SJSA1 (cell line): Measurements from ENCODE around the gene FBXO38. TPM values are rescaled to one million over a fixed set of nuclear protein-coding genes. Genes with fewer than 3 reads are reported as not detected.

ENCODE experiments used
- DNase-seq, 2 experiments: peaks; one replicate each; pipeline ENCODE4 v3.0.0-alpha.2; 2015 to 2020; ENCODE audit warnings: low spot score in 2 of 2, low read depth in 1 of 2
- H3K27ac ChIP-seq: fragments of 250-450 bp; sonication (Bioruptor Pico); 2 replicates; pipeline ENCODE4 v1.5.1; 2020; ENCODE audit warnings: mild to moderate bottlenecking, moderate library complexity
- H3K27me3 ChIP-seq: fragments of 250-450 bp; sonication (Bioruptor Pico); replicated peaks from 2 replicates; pipeline ENCODE4 v1.5.1; 2020; ENCODE audit warnings: mild to moderate bottlenecking, moderate library complexity
- H3K36me3 ChIP-seq: fragments of 250-450 bp; sonication (Bioruptor Pico); 2 replicates; pipeline ENCODE4 v1.5.1; 2020; ENCODE audit warnings: mild to moderate bottlenecking
- H3K4me1 ChIP-seq: fragments of 250-450 bp; sonication (Bioruptor Pico); replicated peaks from 2 replicates; pipeline ENCODE4 v1.6.1; 2021; ENCODE audit warnings: mild to moderate bottlenecking
- H3K4me3 ChIP-seq: fragments of 250-450 bp; sonication (Bioruptor Pico); 2 replicates; pipeline ENCODE4 v1.5.1; 2020; ENCODE audit warnings: mild to moderate bottlenecking
- H3K9me3 ChIP-seq: fragments of 250-450 bp; sonication (Bioruptor Pico); replicated peaks from 2 replicates; pipeline ENCODE4 v1.5.1; 2020; ENCODE audit warnings: mild to moderate bottlenecking
- total RNA-seq: library from RNA; depleted of rRNA; stranded (reverse); fragments of >200 nt; shearing (Covaris generic); gene quantifications from 2 replicates; pipeline ENCODE4 v1.2.3, GENCODE V29; 2014; rRNA removed

The FBXO38 gene
- total RNA-seq, 1 experiment from 2014 or later: 58.4 TPM

DNA sequence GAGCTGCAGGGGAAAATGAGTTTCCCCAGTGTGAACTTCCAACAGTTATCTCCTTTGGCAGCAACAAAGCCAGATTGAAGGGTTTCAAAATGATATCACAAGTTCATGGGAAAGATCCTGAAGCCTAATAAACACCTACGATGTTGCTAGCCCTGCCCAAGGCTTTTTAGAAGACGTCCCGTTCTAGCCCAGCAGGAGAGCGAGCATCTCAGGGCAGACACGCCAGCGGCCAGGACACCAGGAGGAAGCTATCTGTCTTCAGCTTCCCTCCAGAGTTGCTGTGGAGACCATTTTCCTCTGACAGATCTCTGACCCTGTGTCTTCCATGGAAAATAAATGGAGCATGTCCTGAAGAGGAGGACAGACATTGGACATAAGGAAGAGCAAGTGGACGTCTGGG lies 98.4 kb downstream of the FBXO38 start:
- Histone ChIP-seq H3K9me3 (0 out of 2 replicates have a peak, but pooled peaks cover 4% of the 10 kb centered on the region), H3K27ac (no peak overlapping the region), H3K4me3 (no peak overlapping the region), H3K4me1 (no peaks in the 10 kb centered on the region), H3K36me3 (no peaks in the 10 kb centered on the region), H3K27me3 (peaks cover 14% of the 10 kb centered on the region)
- no peak for DNase-seq

GRCh38 chr5:148482697-148483462 lies 99.1 kb downstream of the FBXO38 start:
- H3K4me3 ChIP-seq: no peak overlapping the region
- H3K4me1 ChIP-seq: no peaks in the 10 kb centered on the region
- no peak overlapping the region for H3K27ac ChIP-seq
- DNase-seq: peak; percentile 36 to 55
- 0 out of 2 replicates have a peak, but pooled peaks cover 4% of the 10 kb centered on the region for H3K9me3 ChIP-seq
- H3K36me3 ChIP-seq: no peaks in the 10 kb centered on the region
- peaks cover 9% of the 10 kb centered on the region for H3K27me3 ChIP-seq

GRCh38 chr5:148483750-148484149 lies 100.0 kb downstream of the FBXO38 start:
- no peaks in the 10 kb centered on the region for H3K4me1 ChIP-seq
- H3K36me3 ChIP-seq: no peaks in the 10 kb centered on the region
- no peak overlapping the region for H3K27ac ChIP-seq
- no peak for DNase-seq
- H3K4me3 ChIP-seq: no peak overlapping the region
- peaks cover 7% of the 10 kb centered on the region; the same call in 1 of the 2 replicates for H3K27me3 ChIP-seq
- H3K9me3 ChIP-seq: 0 out of 2 replicates have a peak, but pooled peaks cover 4% of the 10 kb centered on the region

DNA sequence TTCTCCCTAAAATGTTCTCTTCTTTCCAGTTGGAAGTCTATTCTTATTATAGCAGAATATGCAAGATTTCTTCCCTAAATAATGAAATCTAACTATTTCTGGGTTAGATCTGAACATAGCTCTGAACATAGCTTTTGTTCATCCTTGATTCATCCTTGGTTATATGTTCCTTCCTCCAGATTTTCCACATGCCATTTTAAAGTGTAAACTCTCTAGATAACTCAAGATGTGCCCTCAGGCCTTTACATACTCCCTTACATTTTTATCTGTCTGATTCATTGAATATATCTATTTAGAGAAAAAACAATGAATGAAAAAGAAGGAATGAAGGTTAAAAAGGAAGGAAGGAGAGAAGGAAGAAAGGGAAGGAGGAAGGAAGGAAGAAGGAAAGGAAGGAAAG lies 100.9 kb downstream of the FBXO38 start:
- H3K4me1 ChIP-seq: no peaks in the 10 kb centered on the region
- no peak overlapping the region for H3K27ac ChIP-seq
- H3K4me3 ChIP-seq: no peak overlapping the region
- no peak for DNase-seq
- no peaks in the 10 kb centered on the region for H3K36me3 ChIP-seq
- 0 out of 2 replicates have a peak, but pooled peaks cover 4% of the 10 kb centered on the region for H3K9me3 ChIP-seq
- peaks cover 7% of the 10 kb centered on the region; the same call in 1 of the 2 replicates for H3K27me3 ChIP-seq

- Histone ChIP-seq H3K4me3 (no peak overlapping the region), H3K27me3 (peaks cover 15% of the 10 kb centered on the region), H3K9me3 (0 out of 2 replicates have a peak, but pooled peaks cover 4% of the 10 kb centered on the region), H3K4me1 (no peaks in the 10 kb centered on the region), H3K36me3 (no peaks in the 10 kb centered on the region), H3K27ac (no peak overlapping the region)
- no peak for DNase-seq
These were observed 102.7 kb downstream of the FBXO38 start for GRCh38 chr5:148486456-148486855.

- Histone ChIP-seq H3K9me3 (no peaks in the 10 kb centered on the region), H3K36me3 (no peaks in the 10 kb centered on the region), H3K4me1 (no peaks in the 10 kb centered on the region), H3K27ac (no peak overlapping the region), H3K4me3 (no peak overlapping the region), H3K27me3 (peaks cover 16% of the 10 kb centered on the region)
- DNase-seq: no peak
These were observed 105.0 kb downstream of the FBXO38 start for GRCh38 chr5:148488757-148489156.

GRCh38 chr5:148491015-148491792 lies 107.4 kb downstream of the FBXO38 start:
- no peaks in the 10 kb centered on the region for H3K4me1 ChIP-seq
- H3K27ac ChIP-seq: no peak overlapping the region
- peaks cover 20% of the 10 kb centered on the region for H3K27me3 ChIP-seq
- H3K9me3 ChIP-seq: no peaks in the 10 kb centered on the region
- DNase-seq: no peak
- no peak overlapping the region for H3K4me3 ChIP-seq
- no peaks in the 10 kb centered on the region for H3K36me3 ChIP-seq

- Histone ChIP-seq H3K4me1 (no peaks in the 10 kb centered on the region), H3K9me3 (no peaks in the 10 kb centered on the region), H3K4me3 (no peak overlapping the region), H3K36me3 (no peaks in the 10 kb centered on the region), H3K27me3 (peaks cover 20% of the 10 kb centered on the region), H3K27ac (no peak overlapping the region)
- no peak for DNase-seq
These were observed 108.0 kb downstream of the FBXO38 start for GRCh38 chr5:148491793-148492184.

- Histone ChIP-seq H3K9me3 (no peaks in the 10 kb centered on the region), H3K27ac (no peak overlapping the region), H3K36me3 (no peaks in the 10 kb centered on the region), H3K27me3 (peaks cover 18% of the 10 kb centered on the region), H3K4me3 (no peak overlapping the region), H3K4me1 (no peaks in the 10 kb centered on the region)
- no peak for DNase-seq
These were observed 108.6 kb downstream of the FBXO38 start for GRCh38 chr5:148492351-148492750.

Other genes with a start within 250 kb of the FBXO38 start
- not detected in 2 replicates for gene SPINK14, start 215.4 kb upstream of the FBXO38 start, total RNA-seq
- gene SPINK6, start 180.9 kb upstream of the FBXO38 start, total RNA-seq: not detected in 2 replicates
- not detected in 2 replicates for gene MARCOL, start 145.4 kb upstream of the FBXO38 start, total RNA-seq
- not detected in 2 replicates for gene SPINK13, start 115.2 kb upstream of the FBXO38 start, total RNA-seq
- gene SPINK7, start 71.5 kb upstream of the FBXO38 start, total RNA-seq: not detected in 2 replicates
- gene SPINK9, start 48.4 kb upstream of the FBXO38 start, total RNA-seq: not detected in 2 replicates